Activated naive CD8-positive, alpha-beta T cell treated with anti-CD3 and anti-CD28 coated beads, Interleukin-2, amount 10 ng/mL, durations not matched to agents 7 days and 5 days (primary cell): ENCODE measurements around the gene TSPEAR. TPM values are rescaled to one million over a fixed set of nuclear protein-coding genes. Genes with fewer than 3 reads are reported as not detected.

Experiments
- ATAC-seq: fragments of 150-1000 bp; cut with Tn5 transposase; one replicate; pipeline ENCODE4 v1.10.0; 2021; ENCODE audit warnings: low read depth, moderate library complexity
- POLR2A ChIA-PET: fragments of 350-600 bp; sonication (Branson Sonifier 250); formaldehyde crosslinking; loops from one replicate; lab custom pipeline; 2021; ENCODE audit warnings: antibody characterized with exemption; lab: Charles Lee
- DNase-seq: peaks from one replicate; pipeline ENCODE4 v3.0.0; 2021
- H3K27ac Mint-ChIP-seq: one replicate; pipeline ENCODE4 v1.8.0; 2022; ENCODE audit warnings: mild to moderate bottlenecking, mixed read lengths
- H3K27me3 Mint-ChIP-seq: one replicate; pipeline ENCODE4 v1.8.0; 2022; ENCODE audit warnings: mild to moderate bottlenecking, moderate library complexity, mixed read lengths
- H3K36me3 Mint-ChIP-seq: one replicate; pipeline ENCODE4 v1.8.0; 2021; ENCODE audit warnings: mild to moderate bottlenecking, mixed read lengths
- H3K4me1 Mint-ChIP-seq: one replicate; pipeline ENCODE4 v1.8.0; 2021; ENCODE audit warnings: mixed read lengths
- H3K4me3 Mint-ChIP-seq: one replicate; pipeline ENCODE4 v1.8.0; 2022; ENCODE audit warnings: mild to moderate bottlenecking, moderate library complexity, mixed read lengths
- H3K9me3 Mint-ChIP-seq: one replicate; pipeline ENCODE4 v1.8.0; 2021; ENCODE audit warnings: mixed read lengths
- total RNA-seq, 2 experiments: library from RNA; stranded (reverse); gene quantifications; one replicate each; pipeline ENCODE4 v1.2.3, GENCODE V29; 2021

Gene TSPEAR
- total RNA-seq, 2 experiments from 2014 or later = not detected

- POLR2A ChIA-PET = no interaction called here
- H3K4me1 Mint-ChIP-seq = no peaks in the 10 kb centered on the region
- no peak overlapping the region for H3K27ac Mint-ChIP-seq
- no peaks in the 10 kb centered on the region for H3K9me3 Mint-ChIP-seq
- ATAC-seq (no peak), DNase-seq (no peak)
- H3K27me3 Mint-ChIP-seq = peaks cover 2% of the 10 kb centered on the region
- no peak overlapping the region for H3K4me3 Mint-ChIP-seq
- H3K36me3 Mint-ChIP-seq = no peaks in the 10 kb centered on the region
Observed at GRCh38 chr21:44529503-44530125, 181.8 kb downstream of the TSPEAR start.

- H3K36me3 Mint-ChIP-seq = no peaks in the 10 kb centered on the region
- POLR2A ChIA-PET = no interaction called here
- H3K27me3 Mint-ChIP-seq = peaks cover 2% of the 10 kb centered on the region
- no peak overlapping the region for H3K27ac Mint-ChIP-seq
- ATAC-seq (no peak), DNase-seq (no peak)
- no peaks in the 10 kb centered on the region for H3K4me1 Mint-ChIP-seq
- no peak overlapping the region for H3K4me3 Mint-ChIP-seq
- no peaks in the 10 kb centered on the region for H3K9me3 Mint-ChIP-seq
Observed at GRCh38 chr21:44529011-44529421, 182.4 kb downstream of the TSPEAR start.

- H3K27me3 Mint-ChIP-seq = peaks cover 2% of the 10 kb centered on the region
- H3K4me1 Mint-ChIP-seq = no peaks in the 10 kb centered on the region
- POLR2A ChIA-PET = no interaction called here
- H3K9me3 Mint-ChIP-seq = no peaks in the 10 kb centered on the region
- H3K4me3 Mint-ChIP-seq = no peak overlapping the region
- DNase-seq = no peak
- no peaks in the 10 kb centered on the region for H3K36me3 Mint-ChIP-seq
- no peak overlapping the region for H3K27ac Mint-ChIP-seq
- no peak for ATAC-seq
Observed at GRCh38 chr21:44528634-44528995, 182.8 kb downstream of the TSPEAR start.

GRCh38 chr21:44527983-44528633, 183.3 kb downstream of the TSPEAR start:
- ATAC-seq (no peak), DNase-seq (no peak)
- peaks cover 2% of the 10 kb centered on the region for H3K27me3 Mint-ChIP-seq
- no peaks in the 10 kb centered on the region for H3K4me1 Mint-ChIP-seq
- no peak overlapping the region for H3K4me3 Mint-ChIP-seq
- no peaks in the 10 kb centered on the region for H3K36me3 Mint-ChIP-seq
- H3K9me3 Mint-ChIP-seq = no peaks in the 10 kb centered on the region
- POLR2A ChIA-PET = no interaction called here
- no peak overlapping the region for H3K27ac Mint-ChIP-seq

GRCh38 chr21:44527156-44527982, 184.0 kb downstream of the TSPEAR start:
- no peak overlapping the region for H3K27ac Mint-ChIP-seq
- ATAC-seq (no peak), DNase-seq (no peak)
- no peak overlapping the region for H3K4me3 Mint-ChIP-seq
- no peaks in the 10 kb centered on the region for H3K9me3 Mint-ChIP-seq
- H3K27me3 Mint-ChIP-seq = peaks cover 2% of the 10 kb centered on the region
- no peaks in the 10 kb centered on the region for H3K36me3 Mint-ChIP-seq
- POLR2A ChIA-PET = no interaction called here
- no peaks in the 10 kb centered on the region for H3K4me1 Mint-ChIP-seq

GRCh38 chr21:44526096-44526997, 185.0 kb downstream of the TSPEAR start:
- DNase-seq = no peak
- ATAC-seq = no peak
- Mint-ChIP-seq H3K27me3 (no peaks in the 10 kb centered on the region), H3K4me1 (no peaks in the 10 kb centered on the region), H3K36me3 (no peaks in the 10 kb centered on the region), H3K4me3 (no peak overlapping the region), H3K27ac (no peak overlapping the region), H3K9me3 (no peaks in the 10 kb centered on the region)
- POLR2A ChIA-PET = no interaction called here

GRCh38 chr21:44525391-44526095, 185.8 kb downstream of the TSPEAR start:
- H3K27me3 Mint-ChIP-seq = no peaks in the 10 kb centered on the region
- POLR2A ChIA-PET = no interaction called here
- H3K27ac Mint-ChIP-seq = no peak overlapping the region
- no peaks in the 10 kb centered on the region for H3K4me1 Mint-ChIP-seq
- ATAC-seq = no peak
- H3K9me3 Mint-ChIP-seq = no peaks in the 10 kb centered on the region
- no peak for DNase-seq
- H3K4me3 Mint-ChIP-seq = no peak overlapping the region
- H3K36me3 Mint-ChIP-seq = no peaks in the 10 kb centered on the region

- ATAC-seq (no peak), DNase-seq (no peak)
- Mint-ChIP-seq H3K9me3 (no peaks in the 10 kb centered on the region), H3K4me3 (no peak overlapping the region), H3K4me1 (no peaks in the 10 kb centered on the region), H3K27ac (no peak overlapping the region), H3K36me3 (no peaks in the 10 kb centered on the region), H3K27me3 (peaks cover 2% of the 10 kb centered on the region)
- POLR2A ChIA-PET = no interaction called here
Observed at GRCh38 chr21:44524414-44525371, 186.7 kb downstream of the TSPEAR start.

GRCh38 chr21:44523567-44524413, 187.6 kb downstream of the TSPEAR start:
- POLR2A ChIA-PET = no interaction called here
- Mint-ChIP-seq H3K4me1 (no peaks in the 10 kb centered on the region), H3K27me3 (peaks cover 2% of the 10 kb centered on the region), H3K27ac (no peak overlapping the region), H3K36me3 (no peaks in the 10 kb centered on the region), H3K9me3 (no peaks in the 10 kb centered on the region), H3K4me3 (no peak overlapping the region)
- ATAC-seq = no peak
- no peak for DNase-seq

GRCh38 chr21:44522753-44523204, 188.6 kb downstream of the TSPEAR start:
- no peak for DNase-seq
- POLR2A ChIA-PET = no interaction called here

More at GRCh38 chr21:44522753-44523204, 188.6 kb downstream of the TSPEAR start:
- Mint-ChIP-seq H3K4me1 (no peaks in the 10 kb centered on the region), H3K36me3 (no peaks in the 10 kb centered on the region), H3K9me3 (no peaks in the 10 kb centered on the region), H3K27ac (no peak overlapping the region), H3K4me3 (no peak overlapping the region), H3K27me3 (peaks cover 3% of the 10 kb centered on the region)
- ATAC-seq = no peak
